ENCODE results near the gene SCYGR1. TPM values are rescaled to one million over a fixed set of nuclear protein-coding genes. Genes with fewer than 3 reads are reported as not detected.

The SCYGR1 gene
- polyA plus RNA-seq, 1 donor (not counting 4 experiments of a cell fraction or from before 2014, with no cell fraction given): not detected

DNA sequence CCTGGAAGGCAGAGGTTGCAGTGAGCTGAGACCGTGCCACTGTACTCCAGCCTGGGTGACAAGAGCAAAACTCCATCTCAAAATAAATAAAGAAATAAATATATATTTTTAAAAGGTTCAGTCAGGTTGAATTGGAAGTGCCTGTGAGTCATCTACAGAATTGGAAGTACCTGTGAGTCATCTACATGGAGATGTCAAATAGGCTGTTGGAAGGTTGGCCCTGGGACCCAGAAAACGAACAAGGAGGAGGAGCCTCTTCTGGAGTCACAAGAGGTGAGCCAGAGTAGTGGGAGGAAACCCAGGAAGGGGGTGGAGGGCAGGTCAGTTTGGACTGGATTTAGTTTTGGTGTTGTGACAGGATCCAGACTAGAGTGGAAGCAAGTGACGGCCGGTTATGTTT is 15.2 kb upstream of the SCYGR1 start:
- no peaks in the 10 kb centered on the region for H3K9me1 ChIP-seq (ENCODE audit: control insufficient read depth, extremely low read depth, insufficient read depth, low read length)
- dilution Hi-C loops (cut with MboI; ENCODE audit: extremely low pct_ligation_motif_present, low sequenced_read_pairs): no loop called here
- no peak overlapping the region for H3K4me2 ChIP-seq (ENCODE audit: control insufficient read depth, extremely low read depth, insufficient read depth, low read depth, low read length)
- no peaks in the 10 kb centered on the region for H3K27me3 ChIP-seq (ENCODE audit: control insufficient read depth, extremely low read depth, insufficient read depth, low read length)
- no peak overlapping the region for H2AFZ ChIP-seq (ENCODE audit: control insufficient read depth, low read length)
- H3K4me3 ChIP-seq (ENCODE audit: control insufficient read depth in 2 of 3, extremely low read depth in 1 of 3, insufficient read depth in 2 of 3, low read depth in 1 of 3, low read length in 3 of 3): no peak overlapping the region
- H3K9me3 ChIP-seq (ENCODE audit: control insufficient read depth, low read depth, low read length): no peaks in the 10 kb centered on the region
- no peaks in the 10 kb centered on the region for H4K20me1 ChIP-seq (ENCODE audit: control insufficient read depth, extremely low read depth, insufficient read depth, low read length)
- no peaks in the 10 kb centered on the region for H3K36me3 ChIP-seq (ENCODE audit: control insufficient read depth in 2 of 2, extremely low read depth in 1 of 2, insufficient read depth in 2 of 2, low read length in 2 of 2)
- H3K9ac ChIP-seq (ENCODE audit: control insufficient read depth, extremely low read depth, insufficient read depth, low read length): no peak overlapping the region
- no peak for DNase-seq (ENCODE audit: low read depth, low spot score)
- no peaks in the 10 kb centered on the region for H3K79me2 ChIP-seq (ENCODE audit: control insufficient read depth, insufficient read depth, low read length)
- FAIRE-seq: no peak
- peaks cover 18% of the 10 kb centered on the region for H3K4me1 ChIP-seq (ENCODE audit: control insufficient read depth, extremely low read depth, insufficient read depth, low read length)
- TF ChIP-seq EZH2 (IDR thresholded peaks at IDR 0.05; ENCODE audit: low read length): no peak
- TF ChIP-seq, protein P1, sequence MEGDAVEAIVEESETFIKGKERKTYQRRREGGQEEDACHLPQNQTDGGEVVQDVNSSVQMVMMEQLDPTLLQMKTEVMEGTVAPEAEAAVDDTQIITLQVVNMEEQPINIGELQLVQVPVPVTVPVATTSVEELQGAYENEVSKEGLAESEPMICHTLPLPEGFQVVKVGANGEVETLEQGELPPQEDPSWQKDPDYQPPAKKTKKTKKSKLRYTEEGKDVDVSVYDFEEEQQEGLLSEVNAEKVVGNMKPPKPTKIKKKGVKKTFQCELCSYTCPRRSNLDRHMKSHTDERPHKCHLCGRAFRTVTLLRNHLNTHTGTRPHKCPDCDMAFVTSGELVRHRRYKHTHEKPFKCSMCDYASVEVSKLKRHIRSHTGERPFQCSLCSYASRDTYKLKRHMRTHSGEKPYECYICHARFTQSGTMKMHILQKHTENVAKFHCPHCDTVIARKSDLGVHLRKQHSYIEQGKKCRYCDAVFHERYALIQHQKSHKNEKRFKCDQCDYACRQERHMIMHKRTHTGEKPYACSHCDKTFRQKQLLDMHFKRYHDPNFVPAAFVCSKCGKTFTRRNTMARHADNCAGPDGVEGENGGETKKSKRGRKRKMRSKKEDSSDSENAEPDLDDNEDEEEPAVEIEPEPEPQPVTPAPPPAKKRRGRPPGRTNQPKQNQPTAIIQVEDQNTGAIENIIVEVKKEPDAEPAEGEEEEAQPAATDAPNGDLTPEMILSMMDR (optimal IDR thresholded peaks at IDR 0.05 in 1 of 3, IDR thresholded peaks at IDR 0.05 in 1 of 3, conservative IDR thresholded peaks at IDR 0.05 in 1 of 3; ENCODE audit: extremely low read depth in 1 of 3, insufficient read depth in 2 of 3, low read length in 3 of 3): no peak
- H3K27ac ChIP-seq (ENCODE audit: control insufficient read depth, insufficient read depth, low read length): no peak overlapping the region

GRCh38 chr2:227402321-227402720 is 14.6 kb upstream of the SCYGR1 start:
- H2AFZ ChIP-seq (ENCODE audit: control insufficient read depth, low read length): no peak overlapping the region
- no peaks in the 10 kb centered on the region for H4K20me1 ChIP-seq (ENCODE audit: control insufficient read depth, extremely low read depth, insufficient read depth, low read length)
- H3K4me3 ChIP-seq (ENCODE audit: control insufficient read depth in 2 of 3, extremely low read depth in 1 of 3, insufficient read depth in 2 of 3, low read depth in 1 of 3, low read length in 3 of 3): no peak overlapping the region
- H3K9me3 ChIP-seq (ENCODE audit: control insufficient read depth, low read depth, low read length): no peaks in the 10 kb centered on the region
- no peak overlapping the region for H3K9ac ChIP-seq (ENCODE audit: control insufficient read depth, extremely low read depth, insufficient read depth, low read length)
- no peaks in the 10 kb centered on the region for H3K79me2 ChIP-seq (ENCODE audit: control insufficient read depth, insufficient read depth, low read length)
- TF ChIP-seq, protein P1 (optimal IDR thresholded peaks at IDR 0.05 in 1 of 3, IDR thresholded peaks at IDR 0.05 in 1 of 3, conservative IDR thresholded peaks at IDR 0.05 in 1 of 3; ENCODE audit: extremely low read depth in 1 of 3, insufficient read depth in 2 of 3, low read length in 3 of 3): no peak
- no peak for TF ChIP-seq EZH2 (IDR thresholded peaks at IDR 0.05; ENCODE audit: low read length)
- no peak overlapping the region for H3K4me2 ChIP-seq (ENCODE audit: control insufficient read depth, extremely low read depth, insufficient read depth, low read depth, low read length)
- DNase-seq (ENCODE audit: low read depth, low spot score) (no peak), FAIRE-seq (no peak)
- no peak overlapping the region for H3K27ac ChIP-seq (ENCODE audit: control insufficient read depth, insufficient read depth, low read length)
- peaks cover 17% of the 10 kb centered on the region for H3K4me1 ChIP-seq (ENCODE audit: control insufficient read depth, extremely low read depth, insufficient read depth, low read length)
- dilution Hi-C loops (cut with MboI; ENCODE audit: extremely low pct_ligation_motif_present, low sequenced_read_pairs): no loop called here
- no peaks in the 10 kb centered on the region for H3K36me3 ChIP-seq (ENCODE audit: control insufficient read depth in 2 of 2, extremely low read depth in 1 of 2, insufficient read depth in 2 of 2, low read length in 2 of 2)
- H3K27me3 ChIP-seq (ENCODE audit: control insufficient read depth, extremely low read depth, insufficient read depth, low read length): no peaks in the 10 kb centered on the region
- no peaks in the 10 kb centered on the region for H3K9me1 ChIP-seq (ENCODE audit: control insufficient read depth, extremely low read depth, insufficient read depth, low read length)

Data from keratinocyte (primary cell).